Activated naive CD8-positive, alpha-beta T cell treated with anti-CD3 and anti-CD28 coated beads, Interleukin-2, amount 50 U/mL, for 16 hours (primary cell): ENCODE results near the gene LRRC28.
A peak's percentile ranks its signal among the peaks of the same experiment; 100 is the strongest.

Source experiments
- DNase-seq: peaks from one replicate; pipeline ENCODE4 v3.0.0-alpha.2; 2020; ENCODE audit warnings: low read depth, low spot score

LRRC28 gene

DNA sequence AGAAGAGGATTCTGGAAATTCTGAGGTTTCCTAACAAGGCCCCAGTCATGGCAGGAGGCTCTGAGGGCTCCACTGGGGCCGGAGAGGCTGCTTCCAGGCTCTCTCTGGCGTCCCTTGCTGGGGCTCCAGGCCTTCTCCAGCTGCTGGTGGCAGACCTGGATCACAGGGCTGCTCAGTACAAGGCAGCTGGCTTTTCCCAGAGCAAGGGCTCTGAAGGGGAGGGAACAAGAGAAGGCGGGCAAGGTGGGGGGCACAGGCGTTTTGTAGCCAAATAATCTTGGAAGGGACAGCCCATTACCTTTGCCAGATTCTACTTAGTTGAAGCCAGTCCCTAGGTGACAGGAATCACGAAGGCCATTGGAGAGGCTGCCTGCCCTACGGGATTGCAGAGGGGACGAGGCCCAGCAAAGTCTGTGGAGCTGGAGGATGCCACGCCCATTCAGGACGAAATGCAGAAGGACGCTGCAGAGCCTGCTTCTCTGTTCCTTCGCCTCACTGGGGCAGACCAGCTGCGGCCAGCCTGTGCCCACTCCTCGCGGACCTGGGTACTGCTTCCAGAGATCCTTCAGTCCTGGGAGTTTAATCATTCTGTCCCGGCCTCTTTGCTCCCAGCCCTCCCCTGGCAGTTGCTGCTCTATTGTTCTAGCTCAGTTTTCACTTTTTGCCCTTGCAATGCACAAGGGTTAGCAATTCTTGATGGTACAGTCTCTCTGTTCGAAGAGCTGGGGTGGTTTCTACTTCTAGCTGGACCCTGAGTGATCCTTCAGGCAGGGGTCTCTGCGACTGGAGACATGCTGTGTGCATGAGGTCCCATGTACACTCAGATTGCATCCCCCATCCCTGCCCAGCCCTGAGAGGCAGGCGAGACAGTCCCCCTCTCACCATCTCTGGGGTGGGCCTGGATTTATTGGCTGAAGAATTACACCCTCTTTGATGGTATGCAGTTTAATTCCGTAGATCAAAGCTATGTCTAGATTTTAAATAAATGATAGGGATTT is 165.2 kb downstream of the LRRC28 start:
- DNase-seq: no peak

DNA sequence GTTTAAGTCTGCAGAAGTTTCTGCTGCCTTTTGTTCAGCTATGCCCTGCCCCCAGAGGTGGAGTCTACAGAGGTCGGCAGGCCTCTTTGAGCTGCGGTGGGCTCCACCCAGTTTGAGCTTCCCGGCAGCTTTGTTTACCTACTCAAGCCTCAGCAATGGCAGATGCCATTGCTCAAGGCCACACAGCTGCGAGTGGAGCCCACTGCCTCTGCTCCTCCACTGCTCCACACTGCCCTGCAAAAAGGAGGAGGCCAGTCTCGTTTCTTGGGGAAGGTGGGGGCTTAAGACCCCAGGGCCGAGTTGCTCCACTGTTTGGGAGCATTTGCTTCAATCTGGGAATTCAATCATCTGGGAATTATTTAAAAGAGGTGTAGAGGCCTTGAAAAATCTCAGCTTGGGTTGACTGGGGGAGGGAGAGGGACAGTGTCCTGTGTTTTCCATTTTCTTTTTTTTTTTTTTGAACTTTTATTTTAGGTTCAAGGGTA is 169.9 kb downstream of the LRRC28 start:
- DNase-seq: no peak

DNA sequence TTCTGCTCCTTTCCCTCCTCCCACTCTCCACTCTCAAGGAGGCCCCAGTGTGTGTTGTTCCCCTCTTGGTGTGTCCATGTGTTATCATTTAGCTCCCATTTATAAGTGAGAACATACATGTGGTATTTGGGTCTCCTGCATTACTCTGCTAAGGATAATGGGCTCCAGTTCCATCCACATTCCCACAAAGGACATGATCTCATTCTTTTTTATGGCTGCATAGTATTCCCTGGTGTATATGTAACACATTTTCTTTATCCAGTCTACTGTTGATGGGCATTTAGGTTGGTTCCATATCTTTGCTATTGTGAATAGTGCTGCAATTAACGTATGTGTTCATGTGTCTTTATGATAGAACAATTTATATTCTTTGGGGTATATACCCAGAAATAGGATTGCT is 170.5 kb downstream of the LRRC28 start:
- no peak for DNase-seq

DNA sequence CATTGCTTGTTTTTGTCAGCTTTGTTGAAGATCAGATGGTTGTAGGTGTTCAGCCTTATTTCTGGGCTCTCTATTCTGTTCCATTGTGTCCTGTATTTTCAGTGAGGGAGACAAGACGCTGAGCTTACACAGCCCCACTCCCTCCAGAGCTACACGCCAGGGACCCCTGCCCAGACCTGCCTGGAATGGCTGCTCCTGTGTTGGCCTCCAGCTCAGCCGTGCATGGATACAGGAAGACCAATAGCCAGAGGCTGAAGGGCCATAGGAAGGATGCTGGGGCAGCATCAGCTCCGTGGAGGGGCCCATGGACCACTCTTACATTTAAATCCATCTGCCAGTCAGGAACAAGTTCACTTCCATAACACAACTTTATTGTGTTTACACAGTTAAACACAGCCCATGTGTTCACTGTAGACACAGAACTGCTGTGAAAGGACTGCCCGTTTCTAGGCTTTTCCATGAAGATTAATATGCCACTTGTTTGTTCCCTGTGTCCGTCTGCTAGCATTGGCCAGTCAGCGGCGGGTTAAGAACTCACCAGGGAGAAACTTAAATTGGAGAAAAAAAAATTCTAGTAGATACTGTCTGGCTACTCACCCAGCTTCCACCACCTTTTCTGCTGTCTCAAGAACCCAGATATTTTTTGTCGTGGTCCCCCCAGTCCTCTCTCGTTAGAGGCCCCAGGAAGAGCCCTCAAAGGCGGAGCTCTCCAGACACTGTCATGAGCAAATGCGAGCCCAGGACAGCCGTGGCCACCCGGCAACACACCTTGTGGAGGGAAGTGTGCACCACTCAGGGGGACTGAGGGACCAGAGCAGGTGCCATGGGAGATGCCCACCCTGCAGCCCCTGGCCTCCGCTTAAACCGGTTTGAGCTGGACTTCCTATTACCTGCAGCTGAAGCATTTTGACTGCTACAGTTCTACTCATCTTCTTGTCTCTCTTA is 172.2 kb downstream of the LRRC28 start:
- no peak for DNase-seq

DNA sequence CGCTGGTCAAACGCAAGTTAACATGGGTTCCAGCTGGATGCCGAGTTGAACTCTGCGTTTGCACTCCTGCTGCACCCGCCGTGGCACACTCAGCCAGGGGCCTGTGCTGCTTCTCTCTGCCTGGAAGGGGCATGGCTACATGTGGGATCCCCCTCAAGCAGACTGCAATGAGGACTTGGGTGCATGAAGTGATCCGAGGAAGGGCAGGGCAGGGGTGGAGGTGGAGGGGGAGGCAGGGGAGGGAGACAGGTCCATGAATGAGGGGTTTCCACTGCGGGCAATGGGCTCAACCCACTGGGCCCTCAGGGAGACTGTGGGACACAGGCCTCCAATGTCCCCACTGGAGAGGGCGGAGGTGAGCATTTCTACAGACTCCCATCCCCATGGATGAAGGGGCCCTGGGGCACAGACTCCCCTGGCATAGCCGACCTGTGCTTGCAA is 172.9 kb downstream of the LRRC28 start:
- no peak for DNase-seq

DNA sequence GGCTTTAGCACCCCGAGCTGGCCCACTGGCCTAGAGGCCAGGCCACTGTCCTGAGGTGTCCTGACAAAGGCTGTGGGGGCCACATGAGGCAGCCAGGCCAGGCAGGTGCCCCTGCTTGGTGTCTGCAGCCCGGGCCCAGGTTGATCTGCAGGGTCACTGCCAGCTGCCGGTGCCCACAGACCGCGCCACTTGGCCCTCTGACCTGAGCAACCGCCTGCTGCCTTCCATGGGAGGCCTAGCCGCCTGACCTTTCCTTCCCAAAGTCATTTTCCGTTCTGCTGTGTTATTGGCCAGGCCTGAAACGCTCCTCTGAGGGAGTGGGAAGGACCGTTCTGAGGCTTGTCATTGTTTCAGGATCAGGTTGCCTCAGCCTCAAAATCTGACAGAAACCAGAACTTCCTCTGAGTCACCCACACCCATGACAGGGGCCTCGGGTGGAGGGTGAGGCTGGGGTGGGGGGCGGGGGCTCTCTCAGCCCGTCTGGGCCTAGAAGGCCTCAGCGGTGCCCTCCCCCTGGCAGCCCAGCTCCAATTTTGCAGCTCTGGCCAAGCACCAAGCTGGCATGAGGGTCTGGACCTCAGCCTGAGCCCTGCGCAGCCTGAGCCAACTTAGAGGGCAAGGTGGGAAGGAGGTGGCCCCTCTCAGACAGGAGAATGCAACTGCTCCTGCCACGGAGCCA is 173.8 kb downstream of the LRRC28 start:
- DNase-seq: peak; percentile 29

DNA sequence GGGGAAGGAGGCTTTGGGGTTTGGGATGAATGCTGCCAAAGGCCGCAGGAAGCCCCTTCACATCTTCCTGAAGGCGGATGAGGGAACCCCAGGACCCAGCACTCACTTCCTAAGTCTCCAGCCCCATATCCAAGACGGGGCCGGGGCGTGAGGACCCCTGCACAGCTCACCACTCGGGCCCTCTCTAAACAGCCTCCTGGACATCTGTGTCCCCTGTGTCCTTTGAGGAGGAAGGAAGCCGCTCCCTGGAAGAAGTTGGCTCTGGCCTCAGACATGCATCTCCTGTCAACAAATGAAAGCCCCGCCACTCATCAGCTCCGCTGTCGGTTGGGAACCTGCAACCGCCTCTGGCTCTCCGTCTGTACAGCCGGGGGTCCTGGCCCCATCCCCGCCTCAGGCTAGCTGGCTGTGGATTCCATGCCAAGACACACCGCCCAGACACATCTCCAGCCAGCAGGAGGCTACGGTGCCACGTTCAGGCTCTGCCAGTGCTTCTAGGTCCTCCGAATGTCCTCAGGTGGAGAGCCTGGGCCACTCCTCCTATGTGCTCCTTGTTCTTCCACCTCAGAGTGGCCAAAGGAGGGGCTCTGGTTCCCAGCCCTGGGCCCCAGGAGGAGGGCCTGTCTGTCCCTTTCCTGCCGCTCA is 174.5 kb downstream of the LRRC28 start:
- no peak for DNase-seq

DNA sequence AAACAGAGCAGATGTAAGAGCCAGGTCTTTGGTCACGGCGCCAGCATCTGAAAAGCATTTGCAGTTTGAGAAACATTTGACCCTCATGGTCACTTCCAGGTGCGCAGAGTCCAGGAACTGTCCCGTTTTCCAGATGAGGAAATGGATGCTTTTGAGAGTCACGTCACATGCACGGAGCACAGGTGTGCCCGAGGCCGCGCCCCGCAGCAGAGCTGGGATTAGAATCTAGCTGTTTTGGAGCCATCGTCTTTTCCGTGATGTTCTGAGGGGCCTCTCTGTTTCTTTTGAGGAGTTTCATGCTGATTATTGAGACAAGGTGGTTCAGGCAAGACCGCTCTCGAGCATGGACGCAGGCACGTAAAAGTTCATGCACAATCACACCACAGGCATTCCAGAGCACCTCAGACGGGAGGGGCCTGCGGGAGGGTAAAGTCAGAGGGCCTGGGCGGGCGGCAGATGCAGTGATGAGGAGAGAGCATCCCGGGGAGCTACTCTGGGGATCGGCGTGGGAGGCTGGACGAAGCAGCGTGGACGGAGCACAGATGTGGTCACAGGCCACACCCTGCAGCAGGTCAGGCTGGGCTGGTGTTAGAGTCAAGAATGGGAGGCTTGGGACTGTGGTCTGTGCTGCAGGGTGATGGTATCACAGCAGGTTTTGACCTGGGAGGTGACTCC is 175.3 kb downstream of the LRRC28 start:
- DNase-seq: no peak

DNA sequence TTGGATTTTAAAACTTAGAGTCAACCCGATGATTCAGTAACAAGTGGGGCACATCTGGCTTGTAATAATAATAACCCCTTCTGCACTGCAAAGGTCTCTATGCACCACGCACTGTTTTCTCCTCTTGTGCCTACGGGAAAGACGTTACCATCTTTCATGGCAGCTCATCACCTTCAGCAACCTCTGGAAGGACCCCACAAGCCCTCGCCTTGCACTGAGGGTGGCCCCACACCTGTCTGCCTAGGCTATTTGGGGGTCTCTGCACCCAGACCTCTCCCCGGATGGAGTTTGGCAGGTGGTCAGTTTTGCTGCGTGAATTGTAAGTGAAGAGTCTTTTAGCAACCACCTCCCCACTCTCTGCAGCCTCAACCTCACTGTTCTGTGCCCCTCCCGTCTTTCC is 175.9 kb downstream of the LRRC28 start:
- no peak for DNase-seq

DNA sequence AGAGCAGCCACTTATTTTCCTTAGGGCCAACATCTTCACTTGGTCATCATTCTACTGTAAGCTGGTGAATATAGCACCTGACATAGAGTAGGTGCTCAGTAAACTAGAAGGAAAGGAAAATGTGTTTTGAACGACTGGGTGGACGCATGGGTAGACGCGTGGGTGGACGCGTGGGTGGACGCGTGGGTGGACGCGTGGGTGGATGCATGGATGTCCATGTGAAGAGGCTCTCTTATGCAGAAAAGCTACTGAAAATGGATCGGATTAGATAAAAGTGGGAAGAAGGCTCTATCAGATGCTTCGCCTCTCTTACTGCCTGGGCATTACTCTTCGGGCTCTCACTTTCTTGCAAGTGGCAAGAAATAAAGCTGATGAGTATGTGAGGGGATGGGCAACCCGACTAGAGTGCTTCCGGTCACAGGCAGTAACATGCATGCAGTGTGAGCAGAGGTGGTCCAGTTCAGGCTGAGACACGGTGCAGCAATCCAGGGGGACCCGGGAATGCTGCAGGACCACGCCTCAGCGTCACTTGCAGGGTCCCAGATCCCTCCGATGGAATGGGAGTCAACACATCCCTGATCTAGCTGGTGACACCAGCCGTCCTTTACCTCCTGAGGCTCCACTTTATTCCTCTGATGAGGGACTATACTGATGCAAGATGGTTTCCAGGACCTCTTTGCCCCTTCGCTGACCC is 176.5 kb downstream of the LRRC28 start:
- DNase-seq: no peak

DNA sequence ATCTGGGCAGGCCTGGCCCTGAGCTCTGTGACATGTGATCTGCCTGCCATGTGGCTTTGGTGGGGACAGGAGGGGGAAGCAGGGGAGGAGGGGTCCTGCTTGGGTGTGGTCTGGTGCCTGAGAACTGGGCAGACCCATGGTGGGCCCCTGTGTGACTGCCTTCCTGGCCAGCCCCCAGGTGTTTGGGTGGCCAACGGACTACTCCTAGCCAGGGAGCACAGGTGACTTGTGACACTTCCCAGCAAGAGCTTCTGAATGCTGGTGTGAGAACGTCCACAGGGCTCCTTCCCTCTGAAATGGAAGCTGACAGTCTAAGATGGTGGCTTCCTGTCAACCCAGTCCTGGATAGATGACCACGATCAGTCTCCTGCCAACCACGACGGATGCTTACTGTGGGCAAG is 178.4 kb downstream of the LRRC28 start:
- no peak for DNase-seq

DNA sequence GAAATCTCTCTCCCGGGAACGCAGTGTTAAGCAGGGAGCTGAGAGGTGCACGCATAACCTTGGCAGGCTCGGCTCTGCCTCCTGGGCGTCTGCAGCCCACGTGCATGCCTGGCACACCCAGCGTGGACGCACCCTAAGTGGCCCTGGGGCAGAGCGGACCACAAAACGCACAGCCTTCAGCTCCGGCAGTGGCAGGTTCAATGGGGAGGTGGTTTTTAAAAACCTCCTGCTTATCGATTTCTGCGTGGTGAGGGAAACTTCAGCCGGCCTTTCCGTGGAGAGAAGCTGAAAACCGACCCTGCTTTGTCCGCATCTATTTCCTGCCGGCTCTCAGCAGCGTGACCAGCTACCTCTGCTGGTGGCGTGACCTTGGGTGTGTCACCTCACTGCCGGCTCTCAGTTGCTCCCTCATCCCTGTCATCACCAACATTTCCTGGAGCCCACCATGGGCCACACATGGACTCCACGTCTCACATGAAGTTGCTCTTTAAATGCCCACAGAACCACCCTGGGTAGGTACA is 179.7 kb downstream of the LRRC28 start:
- no peak for DNase-seq

DNA sequence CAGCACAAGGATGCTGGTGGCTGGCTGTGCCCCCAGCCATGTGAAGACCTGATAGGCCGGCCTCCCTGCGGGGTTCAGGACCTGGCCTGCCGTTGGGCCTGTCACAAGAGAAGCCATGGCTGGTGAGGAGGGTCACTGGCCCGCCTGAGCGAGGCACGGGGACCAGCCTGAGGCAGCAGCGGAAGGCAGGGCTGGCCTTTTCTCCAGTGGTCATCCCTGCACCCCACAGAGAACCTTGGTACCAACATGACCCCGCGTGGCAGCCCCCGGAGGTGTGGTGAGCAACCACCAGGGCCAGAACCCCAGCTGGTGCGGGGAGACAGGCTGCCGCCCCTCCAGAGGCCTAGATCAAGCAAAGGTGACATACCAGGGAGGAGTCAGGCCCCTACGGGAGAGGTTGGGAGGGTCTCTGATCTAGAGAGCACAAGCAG is 180.4 kb downstream of the LRRC28 start:
- no peak for DNase-seq

DNA sequence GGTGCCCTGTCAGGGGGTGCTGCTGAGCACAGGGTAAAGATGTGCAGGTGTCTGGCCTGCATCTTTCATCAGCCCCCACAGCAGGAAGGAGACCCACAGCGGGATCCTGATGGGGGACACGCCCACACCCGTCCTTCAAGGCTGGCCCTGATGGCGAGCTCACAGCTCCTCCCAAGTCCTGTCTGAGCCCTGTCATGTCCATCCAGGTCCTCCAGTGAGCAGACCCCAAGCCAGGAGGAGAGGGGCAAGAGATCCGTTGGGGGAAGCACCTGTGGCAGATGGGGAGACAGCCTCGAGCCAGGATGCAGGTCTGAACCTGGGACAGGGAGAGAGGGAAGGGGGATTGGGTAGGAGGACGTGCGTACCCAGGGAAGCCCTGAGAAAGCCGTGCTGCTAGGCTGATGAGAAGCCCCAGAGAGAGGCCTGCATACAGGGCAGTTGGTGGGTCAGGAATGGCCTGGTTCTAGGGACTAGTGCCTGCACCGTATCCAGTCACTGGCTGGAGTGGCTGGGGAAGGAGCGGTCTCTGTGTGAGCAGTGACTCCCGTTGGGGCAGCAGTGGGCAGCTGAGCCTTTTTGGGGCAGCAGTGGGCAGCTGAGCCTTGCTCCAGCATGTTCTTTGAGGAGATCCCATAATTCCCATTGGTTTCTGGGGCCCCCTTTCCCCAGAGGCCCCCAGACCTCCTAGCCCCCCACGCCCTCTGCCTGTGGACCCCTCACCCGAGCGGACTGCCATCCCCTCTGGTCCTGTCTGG is 181.2 kb downstream of the LRRC28 start:
- no peak for DNase-seq

DNA sequence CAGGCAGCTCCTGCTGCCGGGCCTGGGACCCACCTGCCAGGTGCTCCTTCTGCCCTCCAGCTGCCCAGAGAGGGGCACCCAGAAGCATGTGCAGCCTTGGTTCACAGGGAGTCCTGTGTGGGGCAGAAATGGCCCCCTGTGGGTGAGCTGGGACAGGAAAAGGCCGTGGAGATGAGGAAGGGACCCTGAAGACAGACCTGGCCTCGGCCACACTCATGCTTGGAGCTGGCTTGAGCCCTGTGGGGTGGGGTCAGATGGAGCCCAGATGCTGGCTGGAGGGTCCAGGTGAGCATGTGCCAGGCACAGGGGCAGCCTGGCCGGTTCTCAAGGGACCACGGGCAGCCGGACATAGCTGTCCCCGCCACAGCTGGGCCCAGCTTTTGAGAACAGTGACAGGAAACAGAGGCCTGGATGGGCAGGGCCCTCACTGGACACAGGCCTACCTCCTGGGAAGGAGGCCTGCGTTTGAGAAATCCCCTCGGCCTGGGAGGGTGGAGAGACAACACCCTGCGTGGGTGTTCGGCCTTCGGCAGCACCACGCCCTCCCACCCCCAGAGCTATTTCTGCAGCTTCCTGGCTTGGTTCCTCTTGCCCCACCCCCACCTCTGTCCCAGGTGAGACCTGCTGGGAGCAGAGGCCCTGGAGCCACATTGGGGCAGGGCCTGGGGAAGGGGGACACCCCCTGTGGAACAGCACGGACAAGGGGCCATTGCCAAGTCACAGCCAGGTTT is 181.9 kb downstream of the LRRC28 start:
- no peak for DNase-seq

DNA sequence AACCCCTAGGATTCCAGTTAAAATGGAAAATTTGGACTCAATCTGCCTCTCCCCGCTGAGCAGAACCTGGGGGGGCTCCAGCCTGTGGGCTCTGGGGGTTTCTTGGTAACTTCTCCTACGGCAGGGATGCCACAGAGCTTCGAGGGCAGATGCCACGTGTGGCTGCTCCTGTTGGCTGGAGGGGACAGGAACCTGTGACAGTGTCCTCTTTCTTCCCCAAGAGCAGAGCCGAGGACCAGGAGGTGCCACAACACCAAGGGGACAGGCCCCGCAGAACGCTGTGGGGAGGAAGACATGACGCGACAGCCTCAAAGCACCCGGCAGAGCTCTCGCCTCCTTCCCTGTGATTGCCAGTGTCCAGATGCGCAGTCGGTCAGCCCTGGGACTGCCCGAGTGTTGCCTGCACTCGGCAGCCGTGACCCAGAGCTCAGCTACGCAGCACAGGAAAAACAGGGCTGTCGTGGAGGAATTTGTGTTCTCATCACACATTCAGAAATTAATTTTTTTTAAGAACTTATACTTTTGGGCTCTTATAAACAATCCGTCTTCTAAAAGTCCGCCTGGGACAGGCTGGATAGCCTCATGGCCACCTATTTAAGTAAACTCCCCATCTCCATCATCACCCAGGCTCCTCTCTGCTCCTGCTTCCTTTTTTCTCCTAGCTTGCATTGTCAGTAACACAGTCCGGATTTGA is 182.6 kb downstream of the LRRC28 start:
- no peak for DNase-seq

DNA sequence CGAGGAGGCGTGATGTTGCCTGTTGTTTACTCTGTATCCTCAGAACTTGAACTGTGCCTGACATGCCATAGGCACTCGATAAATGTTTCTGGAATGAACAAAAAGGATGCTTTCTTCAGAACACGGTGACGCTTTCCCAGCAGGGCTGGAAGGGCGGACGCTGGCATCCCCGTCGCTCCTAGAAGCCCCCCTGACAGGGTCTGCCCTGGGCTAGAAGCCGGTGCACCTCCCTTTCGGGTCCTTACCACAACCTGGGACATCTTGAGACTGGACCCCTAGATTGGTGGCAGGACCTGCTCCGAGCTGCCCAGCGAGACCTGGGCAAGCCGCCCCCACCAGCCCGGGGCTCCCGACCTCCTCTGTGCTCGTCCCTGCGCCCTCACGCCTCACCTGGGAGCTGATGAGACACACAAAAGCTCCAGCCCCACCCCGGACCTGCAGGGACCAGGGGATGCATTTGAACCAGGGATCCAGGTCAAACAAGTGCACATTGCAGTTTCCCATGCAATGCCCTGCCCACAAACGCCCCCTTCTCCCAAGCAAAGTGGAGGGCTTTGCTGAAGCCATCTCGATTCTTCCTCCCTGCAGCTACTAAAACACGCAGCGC is 183.3 kb downstream of the LRRC28 start:
- DNase-seq: no peak
